PFSK-1 (cell line): ENCODE data around the gene GLIS1.

ENCODE experiments used
- FOXP2 ChIP-seq: optimal IDR thresholded peaks from 2 replicates; pipeline ENCODE3; 2011; ENCODE audit warnings: borderline replicate concordance, control low read depth, inconsistent platforms; ENCODE audit not compliant: insufficient read depth; ENCODE audit errors: extremely low read length, extremely low read depth
- POLR2AphosphoS5 ChIP-seq: IDR thresholded peaks from 2 replicates; pipeline ENCODE4 v1.6.1; 2012; ENCODE audit warnings: low read depth, mild to moderate bottlenecking, control low read depth, low read length, moderate library complexity
- SIN3A ChIP-seq: IDR thresholded peaks from 2 replicates; pipeline ENCODE4 v1.6.1; 2012; ENCODE audit warnings: mild to moderate bottlenecking, low read length, moderate library complexity, borderline replicate concordance; ENCODE audit not compliant: insufficient read depth
- TAF1 ChIP-seq: IDR thresholded peaks from 2 replicates; pipeline ENCODE4 v1.6.1; 2012; ENCODE audit warnings: low read length, control low read depth, borderline replicate concordance; ENCODE audit not compliant: insufficient read depth
- TF ChIP-seq, protein P1 (sequence below), 2 experiments: IDR thresholded peaks; 2 replicates each; pipeline versions ENCODE4 v1.6.1 to v1.8.0; 2011 to 2012; ENCODE audit warnings: low read depth in 2 of 2, low read length in 2 of 2, control low read depth in 1 of 2, inconsistent platforms in 1 of 2, mild to moderate bottlenecking in 1 of 2, moderate library complexity in 1 of 2; ENCODE audit not compliant: insufficient read depth in 1 of 2

The GLIS1 gene

DNA sequence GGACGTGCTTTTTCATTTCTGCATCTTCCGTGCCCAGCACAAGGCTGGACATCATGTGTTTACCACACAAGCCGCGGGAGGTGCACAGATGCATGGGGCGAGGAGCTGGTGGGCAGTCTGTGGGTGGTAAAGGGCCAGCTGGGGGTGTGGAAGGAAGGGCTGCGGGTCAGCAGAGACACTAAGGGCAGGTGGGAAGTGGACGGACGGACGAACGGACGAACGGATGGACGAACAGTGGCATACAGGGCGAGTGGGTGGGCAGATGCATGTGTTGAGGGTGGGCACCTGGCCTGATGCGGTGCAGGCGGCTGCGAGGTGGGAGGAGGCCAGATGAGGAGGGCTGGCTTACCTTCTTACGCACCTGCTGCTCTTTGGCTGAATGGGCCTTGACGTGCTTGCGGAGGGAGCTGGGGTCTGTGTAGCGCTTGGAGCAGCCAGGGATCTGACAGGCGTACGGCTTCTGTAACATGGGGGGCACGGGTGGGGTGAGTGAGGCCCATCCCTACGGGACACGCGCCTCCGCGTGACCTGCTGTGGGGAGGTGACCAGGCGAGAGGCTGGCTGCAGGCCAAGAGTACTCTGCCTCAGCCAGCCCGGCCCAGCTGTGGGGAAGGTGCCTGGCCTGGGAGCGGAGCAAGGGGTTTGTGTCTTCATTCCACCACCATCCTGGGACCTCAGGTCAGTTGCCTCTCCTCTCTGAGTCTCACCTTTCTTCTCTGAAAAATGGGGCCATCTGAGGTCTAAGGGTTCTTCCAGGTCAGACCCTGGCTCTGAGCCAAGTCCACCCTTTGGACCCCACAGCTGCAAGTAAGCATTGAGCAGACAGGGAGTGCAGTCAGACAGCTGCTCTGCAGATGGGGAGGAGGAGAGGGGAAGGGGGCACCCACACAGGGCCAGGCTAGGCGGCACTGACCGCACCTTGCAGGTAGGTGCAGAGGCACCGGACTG is 214.3 kb downstream of the GLIS1 start:
- TF ChIP-seq FOXP2 (no peak), POLR2AphosphoS5 (no peak), SIN3A (no peak), TAF1 (no peak)
- TF ChIP-seq, protein P1, sequence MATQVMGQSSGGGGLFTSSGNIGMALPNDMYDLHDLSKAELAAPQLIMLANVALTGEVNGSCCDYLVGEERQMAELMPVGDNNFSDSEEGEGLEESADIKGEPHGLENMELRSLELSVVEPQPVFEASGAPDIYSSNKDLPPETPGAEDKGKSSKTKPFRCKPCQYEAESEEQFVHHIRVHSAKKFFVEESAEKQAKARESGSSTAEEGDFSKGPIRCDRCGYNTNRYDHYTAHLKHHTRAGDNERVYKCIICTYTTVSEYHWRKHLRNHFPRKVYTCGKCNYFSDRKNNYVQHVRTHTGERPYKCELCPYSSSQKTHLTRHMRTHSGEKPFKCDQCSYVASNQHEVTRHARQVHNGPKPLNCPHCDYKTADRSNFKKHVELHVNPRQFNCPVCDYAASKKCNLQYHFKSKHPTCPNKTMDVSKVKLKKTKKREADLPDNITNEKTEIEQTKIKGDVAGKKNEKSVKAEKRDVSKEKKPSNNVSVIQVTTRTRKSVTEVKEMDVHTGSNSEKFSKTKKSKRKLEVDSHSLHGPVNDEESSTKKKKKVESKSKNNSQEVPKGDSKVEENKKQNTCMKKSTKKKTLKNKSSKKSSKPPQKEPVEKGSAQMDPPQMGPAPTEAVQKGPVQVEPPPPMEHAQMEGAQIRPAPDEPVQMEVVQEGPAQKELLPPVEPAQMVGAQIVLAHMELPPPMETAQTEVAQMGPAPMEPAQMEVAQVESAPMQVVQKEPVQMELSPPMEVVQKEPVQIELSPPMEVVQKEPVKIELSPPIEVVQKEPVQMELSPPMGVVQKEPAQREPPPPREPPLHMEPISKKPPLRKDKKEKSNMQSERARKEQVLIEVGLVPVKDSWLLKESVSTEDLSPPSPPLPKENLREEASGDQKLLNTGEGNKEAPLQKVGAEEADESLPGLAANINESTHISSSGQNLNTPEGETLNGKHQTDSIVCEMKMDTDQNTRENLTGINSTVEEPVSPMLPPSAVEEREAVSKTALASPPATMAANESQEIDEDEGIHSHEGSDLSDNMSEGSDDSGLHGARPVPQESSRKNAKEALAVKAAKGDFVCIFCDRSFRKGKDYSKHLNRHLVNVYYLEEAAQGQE (IDR thresholded peaks at IDR 0.05; ENCODE audit: insufficient read depth in 1 of 2, low read depth in 2 of 2, low read length in 2 of 2), result no peak

DNA sequence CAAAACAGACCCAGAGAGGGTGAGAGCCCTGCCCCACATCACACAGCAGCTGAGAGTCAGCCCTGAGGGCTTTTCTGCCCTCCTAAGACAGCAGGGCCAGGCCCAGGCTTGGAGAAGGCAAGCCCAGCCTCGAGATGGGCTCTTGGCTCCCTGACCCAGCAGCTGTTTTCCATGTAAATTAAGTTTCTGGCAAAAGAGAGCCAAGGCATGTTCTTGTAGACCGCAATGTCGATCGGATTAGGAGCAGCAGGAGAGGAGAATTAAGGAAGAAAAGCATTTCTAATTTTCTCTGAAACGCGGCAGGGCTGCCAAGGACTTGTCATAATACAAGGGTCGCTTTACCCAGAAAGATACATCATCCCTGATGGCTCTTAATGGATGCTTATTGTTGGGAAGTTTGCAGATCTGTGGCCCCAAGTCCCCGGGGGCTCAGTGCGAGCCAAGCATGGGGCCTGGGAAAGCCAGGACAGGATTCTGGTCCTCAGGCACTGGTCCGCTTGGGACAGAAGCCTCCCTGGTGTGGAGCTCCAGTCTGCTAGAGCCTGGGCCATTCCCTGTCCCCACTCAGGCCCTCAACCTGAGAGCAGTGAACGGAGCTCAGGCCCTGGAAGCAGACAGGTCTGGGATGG is 216.9 kb downstream of the GLIS1 start:
- TF ChIP-seq FOXP2 (no peak), TAF1 (no peak), SIN3A (no peak)

DNA sequence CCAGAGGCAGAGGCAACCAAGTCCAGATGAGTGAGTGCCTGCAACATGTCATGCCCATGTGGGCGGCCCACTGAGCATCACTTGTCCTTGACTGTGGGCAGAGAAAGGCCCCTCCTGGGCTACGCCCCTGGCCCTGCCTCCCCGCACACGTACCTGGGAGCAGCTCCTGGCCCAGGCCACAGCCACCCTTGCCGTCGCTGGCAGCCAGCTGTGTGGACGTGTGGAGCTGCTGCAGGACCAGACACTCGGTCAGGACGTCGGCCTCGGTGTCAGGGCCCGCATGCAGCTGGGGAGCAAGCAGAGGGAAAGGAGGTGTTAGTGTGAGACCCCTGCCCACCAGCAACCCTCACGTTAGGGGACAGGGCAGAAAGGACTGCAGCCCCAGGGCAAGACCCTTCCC is 218.5 kb downstream of the GLIS1 start:
- no peak for TF ChIP-seq TAF1
- TF ChIP-seq SIN3A, result no peak
- TF ChIP-seq POLR2AphosphoS5, result no peak
- no peak for TF ChIP-seq FOXP2
- TF ChIP-seq, protein P1 (IDR thresholded peaks at IDR 0.05; ENCODE audit: insufficient read depth in 1 of 2, low read depth in 2 of 2, low read length in 2 of 2), result no peak

DNA sequence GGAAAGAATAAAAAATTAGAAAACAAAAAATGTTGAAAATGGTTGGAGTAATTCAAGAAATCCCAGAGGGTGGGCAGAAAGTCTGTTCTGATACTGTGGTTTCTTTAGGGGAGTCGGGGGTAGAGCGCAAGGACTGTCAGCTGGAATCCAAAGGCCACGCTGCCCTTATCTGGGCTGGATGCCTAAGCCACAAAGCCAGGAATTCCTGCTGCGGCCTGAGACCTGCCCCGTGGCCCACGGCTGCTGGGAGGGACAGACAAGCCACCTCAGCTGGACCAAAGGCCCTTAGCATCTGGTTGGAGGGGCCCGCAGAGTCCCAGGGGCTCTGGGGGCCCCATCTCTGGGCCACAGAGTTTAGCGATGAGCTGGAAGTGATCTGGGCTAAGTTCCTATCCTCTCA is 219.5 kb downstream of the GLIS1 start:
- TF ChIP-seq POLR2AphosphoS5 (no peak), SIN3A (no peak), FOXP2 (no peak), TAF1 (no peak)
- TF ChIP-seq, protein P1 (IDR thresholded peaks at IDR 0.05; ENCODE audit: insufficient read depth in 1 of 2, low read depth in 2 of 2, low read length in 2 of 2), result no peak

DNA sequence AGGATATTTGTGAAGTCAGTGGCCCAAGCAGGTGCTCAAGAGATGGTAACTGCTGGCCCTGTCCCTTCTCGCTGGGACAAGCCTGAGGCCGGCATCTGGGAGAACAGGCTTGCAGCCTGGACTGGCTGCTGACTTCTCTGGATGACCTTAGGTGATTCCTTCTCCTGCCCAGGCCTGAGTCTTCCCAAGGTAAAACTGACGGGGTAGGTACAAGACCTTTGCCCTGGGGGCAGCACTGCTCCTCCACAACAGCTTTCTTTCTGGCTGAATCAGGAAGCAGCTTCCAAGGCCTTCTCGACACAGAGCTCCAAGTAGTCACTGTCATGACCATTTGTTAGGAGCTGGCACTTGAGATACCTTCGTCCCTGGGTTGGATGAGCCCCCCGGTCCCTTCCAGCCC is 220.2 kb downstream of the GLIS1 start:
- TF ChIP-seq POLR2AphosphoS5 (no peak), FOXP2 (no peak), TAF1 (no peak)
